ENCODE data around the gene UXS1.

DNA sequence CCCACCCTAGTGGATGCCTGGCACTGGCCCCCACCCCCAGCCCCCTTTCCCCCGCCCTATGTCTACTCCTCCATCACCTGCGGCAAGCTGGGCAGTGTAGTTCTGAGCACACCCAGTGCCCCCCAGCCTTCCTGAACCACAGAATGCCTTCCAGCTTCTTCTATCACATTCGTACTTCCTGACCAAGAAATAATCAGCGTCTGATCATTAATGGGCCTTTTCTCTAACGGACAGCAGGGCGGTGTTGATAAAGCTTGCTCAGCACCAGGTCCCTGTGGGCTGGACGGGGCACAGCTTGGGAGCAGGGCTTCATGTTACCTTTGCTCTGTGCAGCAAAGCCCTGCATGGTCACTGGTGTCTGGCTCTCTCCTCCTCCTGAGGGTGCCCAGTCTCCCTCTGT, 15.4 kb downstream of the UXS1 start:
- TF ChIP-seq CTCF (IDR thresholded peaks at IDR 0.05) (no peak), POLR2A (IDR thresholded peaks at IDR 0.05) (no peak)
